Measurements from ENCODE around the gene AFAP1.

AFAP1 gene

GRCh38 chr4:7752649-7753048 lies 187.0 kb downstream of the AFAP1 start:
- DNase-seq, result no peak

GRCh38 chr4:7750972-7751371 lies 188.7 kb downstream of the AFAP1 start:
- no peak for DNase-seq

- no peak for DNase-seq
Measured at GRCh38 chr4:7750523-7750922, 189.1 kb downstream of the AFAP1 start.

- DNase-seq, result no peak
Measured at GRCh38 chr4:7747566-7747965, 192.1 kb downstream of the AFAP1 start.

- DNase-seq, result no peak
Measured at GRCh38 chr4:7747062-7747385, 192.6 kb downstream of the AFAP1 start.

- DNase-seq, result no peak
Measured at GRCh38 chr4:7746351-7747061, 193.2 kb downstream of the AFAP1 start.

- no peak for DNase-seq
Measured at GRCh38 chr4:7745301-7745885, 194.3 kb downstream of the AFAP1 start.

GRCh38 chr4:7744142-7744804 lies 195.4 kb downstream of the AFAP1 start:
- DNase-seq, result no peak

- no peak for DNase-seq
Measured at GRCh38 chr4:7742807-7743280, 196.8 kb downstream of the AFAP1 start.

- no peak for DNase-seq
Measured at GRCh38 chr4:7741946-7742806, 197.5 kb downstream of the AFAP1 start.

GRCh38 chr4:7740866-7741525 lies 198.7 kb downstream of the AFAP1 start:
- DNase-seq, result no peak

GRCh38 chr4:7739918-7740865 lies 199.5 kb downstream of the AFAP1 start:
- DNase-seq, result no peak

GRCh38 chr4:7739077-7739917 lies 200.4 kb downstream of the AFAP1 start:
- no peak for DNase-seq

GRCh38 chr4:7738458-7739076 lies 201.1 kb downstream of the AFAP1 start:
- no peak for DNase-seq

- no peak for DNase-seq
Measured at GRCh38 chr4:7737752-7738457, 201.8 kb downstream of the AFAP1 start.

- DNase-seq, result no peak
Measured at GRCh38 chr4:7737268-7737645, 202.4 kb downstream of the AFAP1 start.

- no peak for DNase-seq
Measured at GRCh38 chr4:7736436-7737267, 203.0 kb downstream of the AFAP1 start.

- no peak for DNase-seq
Measured at GRCh38 chr4:7735961-7736360, 203.7 kb downstream of the AFAP1 start.
